WTC11 (cell line): ENCODE measurements around the gene TLE5. TPM values are rescaled to one million over a fixed set of nuclear protein-coding genes. Genes with fewer than 3 reads are reported as not detected.
"Not testable (repeated sequence)": the region's sequence is repeated elsewhere in the genome, so short reads cannot be mapped to it uniquely, and the experiment has no call there.

Experiments
- ATAC-seq: fragments of 200-7000 bp; cut with Tn5 transposase; 2 replicates; pipeline ENCODE4 v1.10.0; 2021; ENCODE audit warnings: mild to moderate bottlenecking, moderate library complexity
- CTCF ChIA-PET: fragments of 300-600 bp; sonication (Branson Sonifier 250); formaldehyde crosslinking; loops from one replicate; lab custom pipeline; 2021; ENCODE audit warnings: antibody characterized with exemption; lab: Charles Lee
- POLR2A ChIA-PET: fragments of 350-600 bp; sonication (Branson Sonifier 250); formaldehyde crosslinking; loops from one replicate; lab custom pipeline; 2021; ENCODE audit warnings: antibody characterized with exemption; lab: Charles Lee
- DNase-seq: peaks from one replicate; pipeline ENCODE4 v3.0.0; 2021; ENCODE audit warnings: low spot score
- H3K27ac Mint-ChIP-seq: 2 replicates; pipeline ENCODE4 v1.8.0; 2021; ENCODE audit warnings: mixed read lengths
- H3K27me3 Mint-ChIP-seq: 2 replicates; pipeline ENCODE4 v1.8.0; 2021; ENCODE audit warnings: low read depth, mild to moderate bottlenecking, moderate library complexity, mixed read lengths
- H3K36me3 Mint-ChIP-seq: 2 replicates; pipeline ENCODE4 v1.8.0; 2021; ENCODE audit warnings: mixed read lengths
- H3K4me1 Mint-ChIP-seq: 2 replicates; pipeline ENCODE4 v1.8.0; 2022; ENCODE audit warnings: mixed read lengths
- H3K4me3 Mint-ChIP-seq: 2 replicates; pipeline ENCODE4 v1.8.0; 2021; ENCODE audit warnings: mild to moderate bottlenecking, moderate library complexity, mixed read lengths
- H3K9me3 Mint-ChIP-seq: 2 replicates; pipeline ENCODE4 v1.8.0; 2021; ENCODE audit warnings: mixed read lengths
- ATF6 ChIP-seq: sonication (generic); formaldehyde crosslinking; IDR thresholded peaks from 2 replicates; pipeline ENCODE4 v1.8.1; 2023; ENCODE audit warnings: mild to moderate bottlenecking, missing genetic modification reagents
- ESRRA ChIP-seq: sonication (generic); formaldehyde crosslinking; IDR thresholded peaks from 2 replicates; pipeline ENCODE4 v1.8.1; 2022; ENCODE audit warnings: mild to moderate bottlenecking, missing genetic modification reagents, borderline replicate concordance
- GTF2I ChIP-seq: fragments of 250-450 bp; sonication (Bioruptor Pico); conservative IDR thresholded peaks from 2 replicates; pipeline ENCODE4 v1.4.0; 2021; ENCODE audit warnings: mild to moderate bottlenecking
- HMGA2 ChIP-seq: fragments of 250-450 bp; sonication (Bioruptor Pico); IDR thresholded peaks from 2 replicates; pipeline ENCODE4 v1.4.0; 2021; ENCODE audit warnings: mild to moderate bottlenecking, moderate library complexity
- HMGXB4 ChIP-seq: sonication (generic); formaldehyde crosslinking; IDR thresholded peaks from 2 replicates; pipeline ENCODE4 v1.8.1; 2023; ENCODE audit warnings: mild to moderate bottlenecking, moderate library complexity, missing genetic modification reagents
- MAX ChIP-seq: sonication (generic); formaldehyde crosslinking; IDR thresholded peaks from 2 replicates; pipeline ENCODE4 v1.8.0; 2022; ENCODE audit warnings: mild to moderate bottlenecking, missing genetic modification reagents
- NFATC4 ChIP-seq: fragments of 250-450 bp; sonication (Bioruptor Pico); IDR thresholded peaks from 2 replicates; pipeline ENCODE4 v1.9.0; 2021; ENCODE audit warnings: mild to moderate bottlenecking
- TEAD1 ChIP-seq: sonication (generic); formaldehyde crosslinking; IDR thresholded peaks from 2 replicates; pipeline ENCODE4 v1.8.0; 2022; ENCODE audit warnings: mild to moderate bottlenecking, missing genetic modification reagents
- TEAD4 ChIP-seq: sonication (generic); formaldehyde crosslinking; IDR thresholded peaks from 2 replicates; pipeline ENCODE4 v1.8.0; 2022; ENCODE audit warnings: mild to moderate bottlenecking, missing genetic modification reagents
- ZMAT4 ChIP-seq: fragments of 250-450 bp; sonication (Bioruptor Pico); IDR thresholded peaks from 2 replicates; pipeline ENCODE4 v1.9.0; 2021; ENCODE audit warnings: mild to moderate bottlenecking
- ZNF317 ChIP-seq: sonication (generic); formaldehyde crosslinking; IDR thresholded peaks from 2 replicates; pipeline ENCODE4 v1.8.1; 2023; ENCODE audit warnings: low read depth, mild to moderate bottlenecking, moderate library complexity, missing genetic modification reagents, borderline replicate concordance
- ZNF396 ChIP-seq: fragments of 250-450 bp; sonication (Bioruptor Pico); IDR thresholded peaks from 2 replicates; pipeline ENCODE4 v1.8.0; 2021; ENCODE audit warnings: mild to moderate bottlenecking, moderate library complexity, borderline replicate concordance
- ZNF425 ChIP-seq: fragments of 250-450 bp; sonication (Bioruptor Pico); conservative IDR thresholded peaks from 2 replicates; pipeline ENCODE4 v1.9.0; 2021; ENCODE audit warnings: mild to moderate bottlenecking
- ZNF671 ChIP-seq: fragments of 250-450 bp; sonication (Bioruptor Pico); IDR thresholded peaks from 2 replicates; pipeline ENCODE4 v1.8.0; 2021; ENCODE audit warnings: mild to moderate bottlenecking
- total RNA-seq: library from RNA; stranded (reverse); gene quantifications from 3 replicates; pipeline ENCODE4 v1.2.3, GENCODE V29; 2021

Gene TLE5
- total RNA-seq, 1 experiment from 2014 or later, result 246 TPM

GRCh38 chr19:3012621-3013262 lies 49.6 kb downstream of the TLE5 start:
- ATAC-seq (no peak), DNase-seq (peak; percentile 36)
- H3K27ac Mint-ChIP-seq, result no peak overlapping the region
- TF ChIP-seq ESRRA (no peak), GTF2I (CRISPR knock-in tag) (peak; percentile 90)
- POLR2A ChIA-PET, result interaction anchor here (0.6 to 1.0 kb wide), 2 partner anchors 23 to 83 kb away, joined by 3 read pairs; no protein-coding TSS in a partner anchor
- H3K9me3 Mint-ChIP-seq, result no peaks in the 10 kb centered on the region
- CTCF ChIA-PET, result interaction anchor here (0.8 kb wide), 1 partner anchor 116 kb away, joined by 3 read pairs; no protein-coding TSS in a partner anchor
- H3K27me3 Mint-ChIP-seq, result no peaks in the 10 kb centered on the region
- peaks cover 4% of the 10 kb centered on the region; the same call in 1 of the 2 replicates for H3K4me1 Mint-ChIP-seq
- no peaks in the 10 kb centered on the region for H3K36me3 Mint-ChIP-seq
- H3K4me3 Mint-ChIP-seq, result no peak overlapping the region

GRCh38 chr19:3012059-3012458 lies 50.2 kb downstream of the TLE5 start:
- CTCF ChIA-PET, H3K4me1 Mint-ChIP-seq, H3K27me3 Mint-ChIP-seq, H3K9me3 Mint-ChIP-seq, H3K27ac Mint-ChIP-seq, ATAC-seq, H3K36me3 Mint-ChIP-seq, H3K4me3 Mint-ChIP-seq, DNase-seq: not testable (repeated sequence)
- POLR2A ChIA-PET, result interaction anchor here (1.0 kb wide), 1 partner anchor 24 kb away, joined by 3 read pairs; no protein-coding TSS in a partner anchor

GRCh38 chr19:3010871-3011270 lies 51.4 kb downstream of the TLE5 start:
- Mint-ChIP-seq H3K9me3 (no peaks in the 10 kb centered on the region), H3K36me3 (no peaks in the 10 kb centered on the region), H3K27me3 (no peaks in the 10 kb centered on the region), H3K27ac (no peak overlapping the region), H3K4me3 (no peak overlapping the region), H3K4me1 (peaks cover 4% of the 10 kb centered on the region; the same call in 1 of the 2 replicates)
- POLR2A ChIA-PET, result no interaction called here
- TF ChIP-seq ATF6 (CRISPR knock-in tag) (no peak), HMGXB4 (no peak), ZNF396 (CRISPR knock-in tag) (no peak), TEAD4 (CRISPR knock-in tag) (no peak), ZNF425 (CRISPR knock-in tag) (no peak), TEAD1 (CRISPR knock-in tag) (no peak), MAX (CRISPR knock-in tag) (no peak), ZMAT4 (no peak), NFATC4 (no peak)
- CTCF ChIA-PET, result no interaction called here
- no peak for DNase-seq
- ATAC-seq, result no peak

GRCh38 chr19:3008994-3009393 lies 53.3 kb downstream of the TLE5 start:
- Mint-ChIP-seq H3K4me3 (no peak overlapping the region), H3K27me3 (no peaks in the 10 kb centered on the region), H3K9me3 (no peaks in the 10 kb centered on the region), H3K36me3 (no peaks in the 10 kb centered on the region), H3K4me1 (peaks cover 4% of the 10 kb centered on the region; the same call in 1 of the 2 replicates), H3K27ac (no peak overlapping the region)
- POLR2A ChIA-PET, result no interaction called here
- no peak for TF ChIP-seq HMGA2 (CRISPR knock-in tag)
- TF ChIP-seq ZNF671 (CRISPR knock-in tag), result no peak
- TF ChIP-seq ZNF317 (CRISPR knock-in tag), result no peak
- ATAC-seq, result no peak
- CTCF ChIA-PET, result no interaction called here
- no peak for DNase-seq
